ENCODE results near the gene CCDC167. TPM values are rescaled to one million over a fixed set of nuclear protein-coding genes. Genes with fewer than 3 reads are reported as not detected.
A peak's percentile ranks its signal among the peaks of the same experiment; 100 is the strongest.
"Not testable (repeated sequence)": the region's sequence is repeated elsewhere in the genome, so short reads cannot be mapped to it uniquely, and the experiment has no call there.

The CCDC167 gene
- total and polyA plus RNA-seq, 2 donors from 2014 or later: 15.7 to 63.5 TPM

GRCh38 chr6:37449984-37450383 lies 49.7 kb downstream of the CCDC167 start:
- Histone ChIP-seq H3K9me3 (ENCODE audit: control insufficient read depth in 2 of 3, insufficient read depth in 1 of 3, low read length in 3 of 3) (no peaks in the 10 kb centered on the region), H3K4me3 (ENCODE audit: low read length in 3 of 3) (no peak overlapping the region), H3K4me1 (ENCODE audit: control insufficient read depth in 2 of 3, insufficient read depth in 2 of 3, low read depth in 1 of 3, low read length in 3 of 3) (no peaks in the 10 kb centered on the region), H3K27ac (ENCODE audit: low read depth in 2 of 2, low read length in 2 of 2) (no peak overlapping the region), H3K27me3 (ENCODE audit: control insufficient read depth, insufficient read depth, low read length) (no peaks in the 10 kb centered on the region), H3K36me3 (ENCODE audit: control insufficient read depth in 2 of 3, insufficient read depth in 3 of 3, low read length in 3 of 3) (peaks cover 7 to 59% (median 45%) of the 10 kb centered on the region in 3 donors), H3K9ac (ENCODE audit: low read length in 3 of 3) (no peak overlapping the region)
- DNase-seq (no peak), FAIRE-seq (no peak)
- intact Hi-C loops (cut with DNase I): no loop called here
- TF ChIP-seq, protein P1, sequence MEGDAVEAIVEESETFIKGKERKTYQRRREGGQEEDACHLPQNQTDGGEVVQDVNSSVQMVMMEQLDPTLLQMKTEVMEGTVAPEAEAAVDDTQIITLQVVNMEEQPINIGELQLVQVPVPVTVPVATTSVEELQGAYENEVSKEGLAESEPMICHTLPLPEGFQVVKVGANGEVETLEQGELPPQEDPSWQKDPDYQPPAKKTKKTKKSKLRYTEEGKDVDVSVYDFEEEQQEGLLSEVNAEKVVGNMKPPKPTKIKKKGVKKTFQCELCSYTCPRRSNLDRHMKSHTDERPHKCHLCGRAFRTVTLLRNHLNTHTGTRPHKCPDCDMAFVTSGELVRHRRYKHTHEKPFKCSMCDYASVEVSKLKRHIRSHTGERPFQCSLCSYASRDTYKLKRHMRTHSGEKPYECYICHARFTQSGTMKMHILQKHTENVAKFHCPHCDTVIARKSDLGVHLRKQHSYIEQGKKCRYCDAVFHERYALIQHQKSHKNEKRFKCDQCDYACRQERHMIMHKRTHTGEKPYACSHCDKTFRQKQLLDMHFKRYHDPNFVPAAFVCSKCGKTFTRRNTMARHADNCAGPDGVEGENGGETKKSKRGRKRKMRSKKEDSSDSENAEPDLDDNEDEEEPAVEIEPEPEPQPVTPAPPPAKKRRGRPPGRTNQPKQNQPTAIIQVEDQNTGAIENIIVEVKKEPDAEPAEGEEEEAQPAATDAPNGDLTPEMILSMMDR (IDR thresholded peaks at IDR 0.05; ENCODE audit: borderline replicate concordance, extremely low read depth, insufficient read depth): no peak

DNA sequence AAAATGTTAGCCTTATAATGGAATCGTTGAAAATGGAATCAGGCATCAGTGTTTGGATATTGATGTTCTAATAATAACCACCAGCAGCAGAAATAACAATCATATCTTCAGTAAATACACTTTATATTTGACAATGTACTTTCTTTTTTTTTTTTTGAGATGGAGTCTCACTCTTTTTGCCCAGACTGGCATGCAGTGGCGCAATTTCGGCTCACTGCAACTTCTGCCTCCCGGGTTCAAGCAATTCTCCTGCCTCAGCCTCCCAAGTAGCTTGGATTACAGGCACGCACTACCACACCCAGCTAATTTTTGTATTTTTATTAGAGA lies 56.5 kb downstream of the CCDC167 start:
- H3K9ac ChIP-seq (ENCODE audit: low read length in 3 of 3); DNase-seq; H3K9me3 ChIP-seq (ENCODE audit: control insufficient read depth in 2 of 3, insufficient read depth in 1 of 3, low read length in 3 of 3); FAIRE-seq; H3K27me3 ChIP-seq (ENCODE audit: control insufficient read depth, insufficient read depth, low read length); H3K27ac ChIP-seq (ENCODE audit: low read depth in 2 of 2, low read length in 2 of 2); H3K4me1 ChIP-seq (ENCODE audit: control insufficient read depth in 2 of 3, insufficient read depth in 2 of 3, low read depth in 1 of 3, low read length in 3 of 3); intact Hi-C loops (cut with DNase I): not testable (repeated sequence)
- Histone ChIP-seq H3K4me3 (ENCODE audit: low read length in 3 of 3) (peak overlapping the region in 2 of 3 donors; percentile 7 to 19), H3K36me3 (ENCODE audit: control insufficient read depth in 2 of 3, insufficient read depth in 3 of 3, low read length in 3 of 3) (peaks cover 3 to 41% (median 15%) of the 10 kb centered on the region in 3 donors)

DNA sequence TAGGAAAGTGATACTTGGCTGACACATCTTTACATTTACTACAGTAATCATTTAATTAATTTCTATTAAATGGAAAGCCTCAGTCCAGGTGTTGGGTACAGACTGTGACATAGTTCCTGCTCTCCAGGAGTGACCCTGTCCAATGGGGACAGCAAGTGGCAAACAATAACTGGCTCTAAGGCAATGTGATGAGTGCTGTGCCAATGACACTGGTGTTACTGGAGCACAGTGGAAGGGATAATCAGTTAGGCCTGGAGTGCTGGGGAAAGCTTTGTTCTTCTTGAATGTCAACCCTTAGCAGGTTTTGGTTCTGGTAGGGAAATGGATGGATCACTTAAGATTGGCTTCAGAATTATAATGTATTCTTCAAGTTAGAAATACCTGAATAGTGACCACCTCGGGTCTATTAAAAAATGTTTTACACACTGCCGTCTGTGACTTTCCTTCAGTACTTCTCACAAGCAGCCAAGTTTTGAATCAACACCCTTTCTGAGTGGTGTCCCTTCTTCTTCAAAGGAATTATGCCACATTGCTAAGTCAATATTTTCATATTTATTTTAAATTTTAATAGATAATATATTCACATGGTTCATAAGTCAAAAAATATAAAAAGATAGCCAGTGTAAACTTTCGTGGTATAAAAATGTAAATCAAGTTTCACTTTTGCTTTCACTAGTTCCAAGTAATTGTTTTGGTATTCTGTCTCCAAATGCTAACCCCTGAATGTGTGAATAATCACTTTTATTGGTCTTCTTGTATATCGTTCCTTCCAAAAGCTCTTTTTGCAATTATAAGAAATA lies 57.1 kb downstream of the CCDC167 start:
- TF ChIP-seq, protein P1 (IDR thresholded peaks at IDR 0.05; ENCODE audit: borderline replicate concordance, extremely low read depth, insufficient read depth): no peak
- FAIRE-seq (no peak), DNase-seq (no peak)
- Histone ChIP-seq H3K36me3 (ENCODE audit: control insufficient read depth in 2 of 3, insufficient read depth in 3 of 3, low read length in 3 of 3) (peaks cover 4 to 46% (median 19%) of the 10 kb centered on the region in 3 donors), H3K27ac (ENCODE audit: low read depth in 2 of 2, low read length in 2 of 2) (peak overlapping the region in 1 of 2 donors; percentile 63), H3K4me3 (ENCODE audit: low read length in 3 of 3) (peak overlapping the region in 2 of 3 donors; percentile 19 to 31), H3K4me1 (ENCODE audit: control insufficient read depth in 2 of 3, insufficient read depth in 2 of 3, low read depth in 1 of 3, low read length in 3 of 3) (peaks cover 0 to 3% (median 0%) of the 10 kb centered on the region in 3 donors), H3K9me3 (ENCODE audit: control insufficient read depth in 2 of 3, insufficient read depth in 1 of 3, low read length in 3 of 3) (no peaks in the 10 kb centered on the region), H3K27me3 (ENCODE audit: control insufficient read depth, insufficient read depth, low read length) (no peaks in the 10 kb centered on the region), H3K9ac (ENCODE audit: low read length in 3 of 3) (peak overlapping the region in 1 of 3 donors; percentile 48)
- intact Hi-C loops (cut with DNase I): no loop called here

- peaks cover 0 to 3% (median 0%) of the 10 kb centered on the region in 3 donors for H3K4me1 ChIP-seq (ENCODE audit: control insufficient read depth in 2 of 3, insufficient read depth in 2 of 3, low read depth in 1 of 3, low read length in 3 of 3)
These were observed 58.0 kb downstream of the CCDC167 start for GRCh38 chr6:37441651-37442050.

More at GRCh38 chr6:37441651-37442050, 58.0 kb downstream of the CCDC167 start:
- intact Hi-C loops (cut with DNase I): no loop called here
- no peak overlapping the region for H3K9ac ChIP-seq (ENCODE audit: low read length in 3 of 3)
- H3K27ac ChIP-seq (ENCODE audit: low read depth in 2 of 2, low read length in 2 of 2): no peak overlapping the region
- TF ChIP-seq, protein P1 (IDR thresholded peaks at IDR 0.05; ENCODE audit: borderline replicate concordance, extremely low read depth, insufficient read depth): no peak
- H3K4me3 ChIP-seq (ENCODE audit: low read length in 3 of 3): no peak overlapping the region
- H3K9me3 ChIP-seq (ENCODE audit: control insufficient read depth in 2 of 3, insufficient read depth in 1 of 3, low read length in 3 of 3): no peaks in the 10 kb centered on the region
- no peaks in the 10 kb centered on the region for H3K27me3 ChIP-seq (ENCODE audit: control insufficient read depth, insufficient read depth, low read length)
- DNase-seq: no peak
- peaks cover 8 to 42% (median 18%) of the 10 kb centered on the region in 3 donors for H3K36me3 ChIP-seq (ENCODE audit: control insufficient read depth in 2 of 3, insufficient read depth in 3 of 3, low read length in 3 of 3)
- no peak for FAIRE-seq

All from kidney (tissue), 14 donors.